ENCODE data around the gene C7orf57.

C7orf57 gene

DNA sequence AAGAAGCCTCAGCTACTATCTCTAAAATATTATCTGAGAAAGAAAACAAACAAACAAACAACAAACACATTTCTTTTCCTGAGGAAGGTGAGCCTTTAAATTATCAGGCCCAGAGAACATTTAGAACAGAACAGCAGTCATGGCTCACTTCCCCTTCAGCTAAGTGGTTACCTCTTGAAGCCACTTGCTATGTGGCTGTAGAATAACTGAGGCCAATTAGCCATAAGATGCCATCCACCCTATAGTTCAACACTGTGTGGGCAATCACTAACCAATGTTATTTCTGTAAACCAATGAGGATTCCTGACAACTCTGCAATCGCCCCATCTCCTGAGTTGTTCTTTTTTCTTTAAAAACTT, 50.1 kb downstream of the C7orf57 start:
- no peak for DNase-seq (ENCODE audit: low read depth)

DNA sequence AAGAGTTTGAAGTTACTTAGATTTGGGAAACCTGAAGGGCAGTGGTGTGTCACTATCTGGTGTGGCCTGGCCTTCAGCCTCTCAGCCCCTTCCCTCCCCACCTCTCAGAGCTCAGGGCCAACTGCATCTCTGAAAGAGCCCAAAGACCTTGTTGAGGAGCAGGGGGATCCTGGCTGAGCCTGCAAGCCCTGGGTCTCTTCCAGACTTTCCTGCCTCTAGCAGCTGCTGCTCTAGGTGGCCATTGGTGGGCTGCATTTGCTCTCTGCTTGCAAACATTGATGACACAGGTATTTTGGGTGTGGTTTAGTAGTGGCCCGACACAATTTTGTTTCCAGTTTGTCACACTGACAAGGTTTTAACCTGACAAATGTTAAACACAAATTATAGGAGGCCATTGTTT, 50.6 kb downstream of the C7orf57 start:
- DNase-seq (ENCODE audit: low read depth) = no peak

DNA sequence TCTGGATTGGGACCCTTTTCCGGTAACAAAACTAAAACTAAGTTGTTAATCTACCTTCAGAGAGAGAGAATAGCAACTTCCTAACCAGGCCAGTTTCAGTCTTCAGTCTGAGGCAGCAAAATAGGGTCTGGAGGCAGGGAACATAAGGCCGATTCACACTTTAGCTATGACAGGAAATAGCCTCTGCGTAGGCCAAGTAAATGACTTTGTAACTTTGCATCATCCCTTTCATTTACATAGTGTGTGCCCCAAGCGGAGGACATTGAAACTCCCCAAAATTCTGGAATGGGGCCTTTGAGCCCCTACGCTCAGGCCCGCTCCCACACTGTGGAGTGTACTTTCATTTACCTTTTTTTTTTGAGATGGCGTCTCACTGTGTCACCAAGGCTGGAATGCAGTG, 52.0 kb downstream of the C7orf57 start:
- DNase-seq (ENCODE audit: low read depth) = no peak

DNA sequence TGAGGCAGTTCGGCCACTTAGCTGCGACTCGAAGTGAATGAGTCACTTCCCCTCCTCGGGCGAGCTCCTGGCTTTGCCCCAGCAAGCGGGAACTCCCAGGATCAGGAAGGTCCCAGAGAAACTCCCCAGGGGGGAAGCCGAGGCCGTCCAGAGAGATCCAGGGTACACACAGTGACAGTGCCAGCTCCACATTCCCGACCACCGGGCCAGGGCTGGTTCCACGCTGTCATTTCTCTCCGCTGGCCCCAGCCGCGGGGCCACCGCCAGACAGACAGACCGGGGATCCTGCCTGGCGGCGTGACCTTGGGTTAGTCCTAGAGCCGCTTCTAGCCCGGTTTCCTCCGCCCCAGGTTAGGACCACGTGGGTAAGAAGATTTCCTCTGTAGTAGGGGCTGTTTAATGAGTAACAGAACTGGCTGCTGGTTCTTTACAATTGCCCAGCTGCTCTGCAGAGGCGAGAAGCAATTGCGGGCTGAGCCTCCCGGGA, 53.3 kb downstream of the C7orf57 start:
- no peak for DNase-seq (ENCODE audit: low read depth)

DNA sequence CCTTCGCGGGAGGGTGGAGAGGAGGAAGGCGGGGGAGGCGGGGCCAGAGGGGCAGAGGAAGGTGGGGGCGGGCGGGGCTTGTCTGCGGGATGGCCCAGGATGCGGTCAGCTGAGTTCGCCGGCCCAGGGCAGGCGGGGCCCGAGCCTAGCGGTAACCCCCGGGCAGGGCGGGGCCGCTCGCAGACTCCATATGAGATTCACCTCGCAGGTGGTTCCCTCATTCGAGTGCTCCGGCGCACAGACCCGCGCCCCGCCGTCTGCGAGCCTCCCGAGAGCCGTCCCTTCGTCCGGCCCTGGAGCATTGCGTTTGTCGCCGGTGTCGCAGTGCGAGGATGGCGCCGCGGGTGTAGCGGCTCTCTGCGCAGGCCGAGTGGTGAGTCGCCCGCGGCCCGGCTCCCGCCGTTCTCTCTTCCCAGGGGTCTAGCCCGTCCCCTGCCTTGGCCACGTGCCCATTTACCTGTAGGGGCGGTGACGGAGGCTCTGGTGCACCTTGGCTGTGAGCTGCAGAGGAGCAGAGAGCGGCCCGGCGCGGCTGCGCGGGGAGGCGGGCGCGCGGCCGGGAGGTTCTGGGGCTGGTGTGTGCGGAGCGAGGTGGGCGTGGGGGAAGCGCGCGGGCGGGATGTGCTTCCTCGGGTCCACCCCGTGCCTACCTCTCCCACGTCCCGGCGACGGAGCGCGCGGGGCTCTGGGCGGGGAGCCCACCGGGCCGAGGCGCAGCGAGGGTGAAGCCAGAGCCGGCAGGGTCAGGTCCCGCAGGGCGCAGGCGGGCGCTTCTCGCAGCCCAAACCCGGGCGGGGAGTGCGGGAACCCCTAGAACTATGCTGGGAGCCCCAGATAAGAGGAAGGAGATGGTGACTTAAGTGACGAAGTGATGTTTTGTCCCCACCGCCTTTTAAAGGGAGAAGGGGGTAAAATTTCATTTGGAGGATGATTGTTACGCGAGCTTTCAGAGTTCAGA, 54.0 kb downstream of the C7orf57 start, which contains the start of gene UPP1:
Gene UPP1, plus strand, starts transcription at position 220 of the 958 bp plus-strand sequence. CDS start 5,519 bp downstream, outside the sequence.
- peak; percentile 79 for DNase-seq (ENCODE audit: low read depth)

DNA sequence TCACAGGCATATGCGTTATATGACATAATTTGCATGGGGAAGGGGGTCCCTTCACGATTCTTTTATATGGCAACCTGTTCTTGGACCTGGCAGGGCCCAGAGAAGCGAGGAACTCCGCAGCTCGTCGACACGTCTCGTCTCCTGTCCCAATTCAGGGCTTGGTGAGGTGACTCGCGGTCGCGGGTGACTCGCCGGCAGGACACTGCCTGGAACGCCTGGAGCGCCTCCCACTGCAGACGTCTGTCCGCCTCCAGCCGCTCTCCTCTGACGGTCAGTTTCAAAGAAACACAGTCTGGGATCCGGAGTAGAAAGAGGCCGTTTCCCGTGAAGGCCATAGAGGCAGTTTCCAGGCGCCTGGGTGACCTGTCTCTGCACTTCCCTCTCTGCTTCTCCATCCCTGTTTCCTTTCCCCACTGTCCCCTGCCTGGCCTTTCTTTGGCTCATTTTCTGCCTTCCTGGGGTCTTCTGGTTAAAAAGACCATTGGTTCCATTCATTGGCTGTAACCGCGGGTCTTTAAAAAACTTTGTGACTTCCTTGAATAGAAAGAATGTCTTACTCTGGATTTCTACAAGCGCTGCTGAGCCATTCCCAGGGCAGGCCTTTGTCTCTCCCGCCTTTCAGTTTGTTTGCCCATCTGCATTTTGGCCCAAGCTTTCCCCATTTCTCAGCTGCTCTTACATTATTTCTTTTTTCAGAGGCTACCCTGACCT, 54.9 kb downstream of the C7orf57 start:
- DNase-seq (ENCODE audit: low read depth) = no peak

DNA sequence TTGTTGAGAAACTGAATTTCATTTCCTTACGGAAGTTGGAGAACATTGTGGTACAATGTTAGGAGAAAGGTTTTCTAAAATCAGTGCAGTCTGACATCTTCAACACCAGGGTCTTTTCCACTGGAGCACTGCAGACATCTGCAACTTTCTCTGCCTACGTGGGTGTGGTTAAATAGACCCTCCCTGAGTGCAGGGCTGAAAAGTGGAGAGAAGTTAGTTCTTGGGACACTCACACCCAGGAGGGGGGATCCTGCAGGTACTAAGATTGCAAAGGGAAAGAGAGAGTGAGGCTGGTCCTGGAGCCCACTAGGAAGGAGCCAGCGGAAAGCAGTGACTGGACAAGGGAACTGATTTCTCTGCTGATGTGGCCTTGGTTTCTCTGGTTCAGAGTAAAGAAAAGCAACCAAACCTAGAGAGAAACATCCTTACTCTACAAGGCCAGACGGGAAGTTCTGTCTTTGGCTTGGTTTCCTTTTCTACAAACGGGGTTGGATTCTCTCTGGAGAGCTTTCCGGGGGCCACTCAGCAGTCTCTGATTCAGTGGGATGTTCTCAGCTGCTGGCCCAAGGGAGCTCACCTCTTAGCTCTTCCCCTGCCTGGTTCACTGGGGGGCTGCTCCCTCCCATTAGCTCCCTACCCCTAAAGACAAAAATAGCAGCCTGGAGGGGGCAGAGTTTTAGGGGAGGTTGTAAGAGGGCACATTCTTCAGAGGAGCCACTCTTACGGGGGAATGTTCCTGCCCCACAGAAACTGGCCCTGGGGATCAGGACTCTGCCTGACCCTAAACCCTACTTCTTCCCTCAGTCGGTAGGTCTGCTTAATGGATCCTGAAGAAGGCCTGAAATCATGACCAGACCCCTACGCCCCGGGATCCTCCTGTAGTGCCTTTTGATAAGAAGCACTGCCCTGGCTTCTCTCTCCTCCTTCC, 56.4 kb downstream of the C7orf57 start:
- DNase-seq (ENCODE audit: low read depth) = no peak

DNA sequence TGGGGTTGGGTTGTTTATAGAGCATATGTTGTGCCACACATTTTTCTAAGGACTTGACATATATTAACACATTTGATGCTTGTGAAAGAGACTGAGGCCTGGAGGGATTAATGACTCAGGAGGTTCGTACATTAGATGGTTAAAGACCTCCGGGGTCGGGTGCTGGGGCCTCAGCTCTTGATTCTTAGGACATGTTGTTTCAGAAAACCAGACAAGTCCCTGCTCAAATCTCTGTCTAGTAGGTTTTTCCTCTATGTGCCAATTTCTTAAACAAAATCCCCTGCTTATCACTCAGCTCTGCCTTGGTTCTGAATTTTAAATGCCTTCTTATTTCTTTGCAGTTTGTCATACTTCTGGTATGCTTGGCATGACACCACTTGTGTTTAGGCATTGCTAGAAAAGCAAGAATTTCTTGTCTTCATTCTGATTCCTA, 59.5 kb downstream of the C7orf57 start:
- DNase-seq (ENCODE audit: low read depth) = no peak

DNA sequence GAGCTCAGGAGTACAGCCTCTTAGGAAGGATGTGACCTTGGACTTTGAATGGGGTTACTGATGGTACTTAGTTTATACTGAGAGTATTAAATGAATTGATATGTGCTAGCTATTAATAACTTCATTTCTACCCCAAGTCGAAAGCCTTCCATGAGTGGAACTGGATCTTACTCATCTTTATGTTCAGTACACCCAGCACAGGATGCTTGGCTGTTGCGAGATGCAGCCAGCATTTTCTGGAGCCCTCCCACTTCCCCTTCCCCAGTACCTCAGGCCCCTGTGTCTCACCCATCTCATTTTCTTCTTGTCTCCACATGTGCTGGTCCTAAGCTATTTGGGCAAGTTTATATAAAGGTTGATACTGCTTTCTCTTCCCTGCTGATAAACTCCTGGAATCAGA, 60.9 kb downstream of the C7orf57 start:
- DNase-seq (ENCODE audit: low read depth) = no peak

DNA sequence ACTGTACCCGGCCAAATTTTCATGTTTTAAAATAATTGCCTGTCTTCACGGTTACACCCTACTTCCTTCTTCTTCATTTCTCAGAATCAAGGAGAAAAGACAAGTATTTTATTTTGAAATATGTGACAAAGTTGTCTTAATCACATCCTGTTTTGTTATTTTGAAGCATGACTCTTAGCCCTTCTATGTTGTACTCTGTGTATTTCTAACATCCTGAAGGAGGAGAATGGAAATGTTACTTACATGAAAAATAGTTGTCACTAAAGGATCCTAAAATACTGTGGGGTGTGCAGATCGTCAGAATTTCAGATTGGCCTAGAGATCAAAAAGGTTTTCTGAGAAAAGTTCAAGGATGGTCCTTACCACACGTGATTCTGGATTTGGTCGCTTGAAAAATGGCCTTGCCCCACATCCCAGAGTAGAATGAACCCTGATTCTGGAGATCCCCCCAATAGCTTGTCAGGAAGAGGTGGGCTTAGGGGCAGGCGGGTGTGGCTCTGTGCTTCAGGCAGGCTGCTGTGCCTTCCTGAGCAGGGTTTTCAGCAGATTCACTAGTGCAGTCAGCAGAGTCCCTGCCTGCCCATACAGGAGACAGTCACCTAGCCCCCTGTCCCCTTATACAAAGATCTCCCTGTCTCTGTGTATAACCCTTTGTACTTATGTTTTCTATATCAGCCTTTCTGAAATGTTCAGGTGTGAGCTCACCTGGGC, 62.3 kb downstream of the C7orf57 start:
- DNase-seq (ENCODE audit: low read depth) = no peak

DNA sequence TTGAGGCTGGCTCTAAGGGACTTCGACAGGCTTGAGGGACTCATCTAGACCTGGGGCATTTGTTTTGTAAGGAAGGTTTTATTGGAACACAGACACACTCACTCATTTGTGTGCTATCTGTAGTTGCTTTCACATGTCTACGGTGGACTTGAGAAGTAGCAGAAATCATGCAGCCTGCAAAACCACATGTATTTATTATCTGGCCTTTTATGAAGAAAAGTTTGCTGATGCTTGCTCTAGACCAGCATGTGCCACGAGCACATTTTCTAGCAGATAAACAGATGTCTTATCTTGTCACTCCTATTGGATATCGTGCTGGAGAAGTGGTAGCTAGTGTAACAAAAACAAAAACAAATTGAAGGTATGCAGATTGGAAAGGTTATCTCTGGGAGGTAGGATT, 63.5 kb downstream of the C7orf57 start:
- no peak for DNase-seq (ENCODE audit: low read depth)

DNA sequence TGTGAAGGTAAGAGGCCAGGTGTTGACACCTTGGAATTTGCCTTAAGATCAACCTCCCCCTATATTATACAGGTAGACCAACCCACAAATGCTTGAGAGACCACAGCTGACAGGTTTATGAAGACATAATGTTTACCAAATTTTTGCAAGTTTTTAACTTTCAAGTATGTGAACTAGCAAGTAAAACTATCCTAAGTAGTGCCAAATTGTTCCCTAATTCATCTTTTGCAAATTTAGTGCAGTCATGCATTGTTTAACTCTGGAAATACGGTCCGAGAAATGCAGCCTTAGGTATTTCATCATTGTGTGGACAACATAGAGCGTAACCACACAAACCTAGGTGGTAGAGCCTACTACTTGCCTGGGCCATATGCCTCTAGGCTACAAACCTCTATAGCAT, 64.4 kb downstream of the C7orf57 start:
- no peak for DNase-seq (ENCODE audit: low read depth)

DNA sequence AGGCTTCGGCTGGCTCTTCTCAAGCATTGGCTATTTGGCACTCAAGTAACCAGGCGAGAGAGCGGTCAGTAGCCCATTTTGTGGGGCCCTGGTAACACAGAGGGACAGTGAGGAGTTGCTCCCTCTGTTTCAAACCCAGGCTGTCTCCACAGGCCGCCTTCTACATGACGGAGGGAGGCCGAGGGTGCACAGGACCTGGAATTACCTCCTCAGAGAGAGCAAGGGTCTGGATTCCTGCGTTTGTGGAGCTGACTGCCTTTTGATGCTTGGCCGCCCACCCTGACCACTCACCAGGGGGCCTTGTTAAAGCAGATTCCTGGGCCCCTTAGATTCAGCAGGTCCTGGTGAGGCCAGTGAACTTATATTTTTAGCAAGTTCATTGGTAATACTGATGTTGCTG, 66.0 kb downstream of the C7orf57 start:
- no peak for DNase-seq (ENCODE audit: low read depth)

DNA sequence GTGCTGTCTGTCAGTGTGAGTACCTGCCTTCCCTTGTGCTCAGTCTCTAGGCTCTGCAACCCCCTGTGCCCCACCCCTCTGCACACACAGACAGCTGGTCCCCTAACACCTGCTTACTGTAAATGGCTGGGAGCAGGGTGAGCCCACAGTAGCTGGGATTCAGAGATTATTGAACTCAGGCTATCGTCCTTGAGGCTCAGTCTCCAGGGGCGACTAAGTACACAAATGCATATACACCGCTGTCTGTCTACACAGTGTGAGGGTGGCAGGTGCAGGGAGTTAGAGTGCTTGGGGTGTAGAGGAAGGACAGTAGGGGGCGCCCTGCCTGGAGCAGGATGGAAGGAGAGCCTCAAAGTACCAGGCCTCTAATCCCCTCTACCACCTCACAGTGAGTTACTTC, 66.6 kb downstream of the C7orf57 start:
- no peak for DNase-seq (ENCODE audit: low read depth)

DNA sequence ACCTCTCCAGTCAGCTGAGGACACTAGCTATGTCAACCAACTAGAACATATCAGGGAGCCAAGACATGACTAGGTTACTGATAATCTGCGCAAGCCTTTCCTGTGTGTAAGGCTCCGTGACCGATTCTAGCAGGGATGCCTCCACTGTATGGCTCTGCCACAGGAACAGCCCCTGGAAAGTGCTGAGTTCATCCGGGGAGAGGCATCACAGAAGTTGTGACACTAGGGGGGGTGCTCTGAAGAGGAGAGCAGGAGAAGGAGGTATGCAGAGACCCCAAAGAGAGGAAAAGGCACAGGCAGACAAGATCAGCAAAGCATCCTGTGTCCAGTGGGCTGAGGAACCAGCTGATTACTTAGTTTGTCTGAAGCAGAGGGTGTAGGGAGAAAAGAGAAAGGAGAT, 67.2 kb downstream of the C7orf57 start:
- DNase-seq (ENCODE audit: low read depth) = no peak

DNA sequence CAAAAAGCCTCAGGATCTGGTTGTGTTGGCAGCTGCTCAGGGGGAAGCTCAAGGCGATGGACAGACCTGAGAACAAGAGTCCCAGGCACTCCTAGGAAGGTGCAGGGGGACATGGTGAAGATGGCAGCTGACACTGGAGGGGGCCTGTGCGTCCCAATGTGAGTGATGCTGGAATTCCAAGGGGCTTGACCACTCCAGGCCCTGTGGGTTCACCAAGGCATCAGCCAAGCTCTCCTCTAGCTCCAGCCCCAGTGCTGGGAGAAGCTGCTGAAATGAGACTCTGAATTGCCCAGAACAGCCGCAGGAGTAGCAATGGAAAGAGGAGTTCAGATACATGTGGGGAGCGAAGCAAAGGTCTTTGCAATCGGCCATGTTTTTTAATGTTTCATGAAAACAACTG, 69.7 kb downstream of the C7orf57 start:
- DNase-seq (ENCODE audit: low read depth) = no peak

DNA sequence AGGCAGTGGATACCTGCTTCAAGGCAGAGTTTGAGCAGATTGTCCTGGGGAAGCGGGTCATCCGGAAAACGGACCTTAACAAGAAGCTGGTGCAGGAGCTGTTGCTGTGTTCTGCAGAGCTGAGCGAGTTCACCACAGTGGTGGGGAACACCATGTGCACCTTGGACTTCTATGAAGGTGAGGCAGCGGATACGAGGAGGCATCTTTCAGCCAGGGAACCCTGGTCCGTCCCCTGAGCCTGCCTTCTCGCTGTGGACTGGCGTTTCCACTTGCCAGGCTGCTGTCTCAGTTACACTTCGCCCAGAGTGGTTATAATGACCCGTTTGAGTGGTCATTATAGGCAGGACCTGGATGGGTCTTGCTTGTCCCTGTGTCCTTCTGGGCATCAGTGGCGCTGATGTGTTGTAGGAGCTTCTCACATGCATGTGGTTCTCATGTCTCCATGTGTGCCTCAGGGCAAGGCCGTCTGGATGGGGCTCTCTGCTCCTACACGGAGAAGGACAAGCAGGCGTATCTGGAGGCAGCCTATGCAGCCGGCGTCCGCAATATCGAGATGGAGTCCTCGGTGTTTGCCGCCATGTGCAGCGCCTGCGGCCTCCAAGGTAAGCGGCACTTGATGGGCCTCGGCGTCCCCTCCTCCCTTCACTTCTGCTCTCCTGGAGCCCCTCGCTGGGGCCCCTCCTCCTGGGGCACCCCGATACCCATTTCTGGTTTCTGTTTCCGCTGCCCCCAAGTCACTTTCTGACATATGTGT, 71.7 kb downstream of the C7orf57 start:
- DNase-seq (ENCODE audit: low read depth) = no peak

DNA sequence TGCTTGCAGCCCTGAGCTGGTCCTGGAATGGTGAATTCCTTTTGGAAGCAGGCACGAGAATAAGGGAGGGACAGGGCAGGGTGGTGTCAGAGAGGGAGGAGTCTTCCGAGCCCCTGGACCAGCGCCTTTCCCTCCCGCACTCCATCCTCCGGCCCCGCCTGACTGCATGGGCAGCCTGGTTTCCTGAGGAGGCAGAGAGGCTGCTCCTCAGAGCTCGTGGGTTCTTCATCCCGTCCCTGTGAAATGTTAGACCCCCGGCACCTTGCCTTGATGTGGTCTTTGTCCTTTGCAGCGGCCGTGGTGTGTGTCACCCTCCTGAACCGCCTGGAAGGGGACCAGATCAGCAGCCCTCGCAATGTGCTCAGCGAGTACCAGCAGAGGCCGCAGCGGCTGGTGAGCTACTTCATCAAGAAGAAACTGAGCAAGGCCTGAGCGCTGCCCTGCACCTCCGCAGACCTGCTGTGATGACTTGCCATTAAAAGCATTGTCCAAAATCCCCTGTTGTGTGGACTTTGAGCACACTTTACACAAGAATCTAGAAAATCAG, 72.7 kb downstream of the C7orf57 start:
- no peak for DNase-seq (ENCODE audit: low read depth)

DNA sequence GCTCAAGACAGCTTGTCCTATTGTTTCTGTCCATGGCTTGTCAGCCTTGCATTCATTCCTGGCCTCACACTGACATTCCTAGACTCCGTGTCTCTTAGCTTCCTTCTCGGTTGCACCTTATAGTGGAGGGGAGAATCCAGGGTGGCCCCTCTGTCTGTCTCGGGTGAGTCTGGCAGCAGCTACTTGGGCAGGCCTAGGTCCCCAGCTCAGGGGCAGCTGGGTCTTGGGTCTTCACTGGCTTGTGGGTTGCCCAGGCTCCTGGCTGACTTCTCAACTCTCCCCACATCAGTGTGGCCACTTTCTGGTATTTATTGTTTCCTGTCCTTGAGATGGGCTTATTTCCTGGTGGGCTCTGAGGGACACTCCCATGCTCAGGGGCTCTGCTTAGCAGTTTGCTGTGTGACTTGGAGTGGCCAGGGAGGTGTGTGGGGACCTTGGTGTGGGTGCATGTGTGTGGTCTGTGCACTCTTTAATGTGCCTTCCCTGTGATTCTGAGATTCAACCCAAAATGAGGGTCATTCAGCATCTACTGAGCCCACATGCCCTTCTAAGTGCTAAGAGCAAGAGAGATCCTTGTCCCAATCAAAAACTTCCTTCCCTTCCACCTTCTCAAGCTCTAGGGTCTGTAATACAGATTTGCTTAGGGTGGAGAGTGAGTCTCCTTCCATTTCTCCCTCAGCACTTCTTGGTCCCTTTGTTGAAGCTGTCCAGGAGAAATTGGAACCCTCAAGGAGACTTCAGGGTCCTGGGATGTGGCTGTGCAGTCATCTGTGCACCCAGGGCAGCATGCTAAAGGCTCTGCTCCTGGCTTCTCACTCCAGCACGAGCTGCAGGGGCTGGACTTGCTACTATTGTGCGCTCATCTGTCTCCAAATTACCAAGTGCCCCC, 73.9 kb downstream of the C7orf57 start:
- no peak for DNase-seq (ENCODE audit: low read depth)
